B cell (primary cell): Measurements from ENCODE around the gene FBXO2.

Experiments used
- CTCF ChIP-seq: fragments of 200-600 bp; IDR thresholded peaks from one replicate; pipeline ENCODE4 v1.8.0; 2022; ENCODE audit warnings: antibody characterized with exemption, mild to moderate bottlenecking
- EZH2 ChIP-seq: IDR thresholded peaks from 2 replicates; pipeline ENCODE4 v1.6.1; 2012; ENCODE audit warnings: borderline replicate concordance, low read depth, mild to moderate bottlenecking, moderate library complexity, low read length; ENCODE audit not compliant: insufficient read depth, poor library complexity, severe bottlenecking

- TF ChIP-seq CTCF = no peak
- no peak for TF ChIP-seq EZH2
Measured at GRCh38 chr1:11654137-11654938, at the start of gene FBXO2, which contains the start of gene FBXO44.
